B cell (primary cell): Measurements from ENCODE around the gene SLC35D2.

Source experiments
- CTCF ChIP-seq: fragments of 200-600 bp; IDR thresholded peaks from one replicate; pipeline ENCODE4 v1.8.0; 2022; ENCODE audit warnings: antibody characterized with exemption, mild to moderate bottlenecking
- EZH2 ChIP-seq: IDR thresholded peaks from 2 replicates; pipeline ENCODE4 v1.6.1; 2012; ENCODE audit warnings: borderline replicate concordance, low read depth, mild to moderate bottlenecking, moderate library complexity, low read length; ENCODE audit not compliant: insufficient read depth, poor library complexity, severe bottlenecking

DNA sequence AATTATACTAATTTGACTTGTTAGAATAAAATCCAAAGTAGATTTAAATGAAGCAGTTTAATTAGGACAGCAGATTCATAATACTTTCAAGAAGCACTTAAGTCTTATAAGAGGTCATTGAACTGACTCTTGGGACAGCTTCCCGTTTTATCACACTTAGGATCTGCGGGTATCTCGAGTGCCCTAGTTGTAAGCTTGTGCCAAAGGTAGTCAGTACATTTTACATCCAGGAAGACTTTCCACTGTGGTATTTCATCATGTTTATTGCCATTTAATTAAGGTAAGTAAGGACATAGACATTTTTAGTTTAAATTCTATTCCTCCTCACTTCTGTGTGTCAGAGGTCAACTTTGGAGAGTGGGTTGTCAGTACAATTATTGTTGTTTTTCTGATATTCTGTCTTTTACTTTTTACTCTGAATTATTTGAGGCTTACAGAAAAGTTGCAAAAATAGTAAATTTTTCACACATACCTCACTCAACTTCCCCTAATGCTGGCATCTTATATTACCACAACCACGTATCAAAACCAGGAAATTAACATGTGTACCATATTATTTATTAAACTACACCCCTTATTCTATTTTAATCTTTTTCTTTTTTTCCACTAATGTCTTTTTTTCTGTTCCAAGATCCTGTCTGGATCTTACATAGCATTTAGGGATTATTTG is 42.1 kb upstream of the SLC35D2 start:
- no peak for TF ChIP-seq CTCF
- TF ChIP-seq EZH2, result no peak
